Hepatocyte (in vitro differentiated cells): ENCODE measurements around the gene FBN3. TPM values are rescaled to one million over a fixed set of nuclear protein-coding genes. Genes with fewer than 3 reads are reported as not detected.
A peak's percentile ranks its signal among the peaks of the same experiment; 100 is the strongest.
"Not testable (repeated sequence)": the region's sequence is repeated elsewhere in the genome, so short reads cannot be mapped to it uniquely, and the experiment has no call there.

Experiments used
- DNase-seq: peaks from one replicate; pipeline ENCODE4 v3.0.0-alpha.2; 2016; ENCODE audit warnings: low spot score
- H2AFZ ChIP-seq: fragments of 200-600 bp; sonication (generic); 2 replicates; pipeline ENCODE4 v1.6.0; 2016; ENCODE audit warnings: antibody characterized with exemption, mild to moderate bottlenecking
- H3K27ac ChIP-seq: fragments of 200-600 bp; sonication (generic); 2 replicates; pipeline ENCODE4 v1.5.1; 2016; ENCODE audit warnings: mild to moderate bottlenecking
- H3K27me3 ChIP-seq: fragments of 200-600 bp; sonication (generic); 2 replicates; pipeline ENCODE4 v1.6.1; 2016
- H3K36me3 ChIP-seq: fragments of 200-600 bp; sonication (generic); replicated peaks from 2 replicates; pipeline ENCODE4 v1.5.1; 2016; ENCODE audit warnings: low read depth; ENCODE audit not compliant: insufficient read depth
- H3K4me1 ChIP-seq: fragments of 200-600 bp; sonication (generic); 2 replicates; pipeline ENCODE4 v1.5.1; 2016; ENCODE audit warnings: mild to moderate bottlenecking, moderate library complexity; ENCODE audit not compliant: insufficient read depth
- H3K4me2 ChIP-seq: fragments of 200-600 bp; sonication (generic); 2 replicates; pipeline ENCODE4 v1.6.0; 2016
- H3K4me3 ChIP-seq: fragments of 200-600 bp; sonication (generic); 2 replicates; pipeline ENCODE4 v1.5.1; 2016; ENCODE audit warnings: mild to moderate bottlenecking
- H3K79me2 ChIP-seq: fragments of 200-600 bp; sonication (generic); 2 replicates; pipeline ENCODE4 v1.6.0; 2017; ENCODE audit warnings: mild to moderate bottlenecking
- H3K9me2 ChIP-seq: fragments of 200-600 bp; sonication (generic); replicated peaks from 2 replicates; pipeline ENCODE4 v1.6.0; 2017; ENCODE audit warnings: mild to moderate bottlenecking; ENCODE audit not compliant: insufficient read depth
- H3K9me3 ChIP-seq: fragments of 200-600 bp; sonication (generic); 2 replicates; pipeline ENCODE4 v1.5.1; 2016; ENCODE audit warnings: low read depth, mild to moderate bottlenecking
- H4K20me1 ChIP-seq: fragments of 200-600 bp; sonication (generic); 2 replicates; pipeline ENCODE4 v1.6.0; 2016; ENCODE audit warnings: mild to moderate bottlenecking; ENCODE audit not compliant: insufficient read depth, poor library complexity, severe bottlenecking
- CTCF ChIP-seq: fragments of 200-600 bp; sonication (generic); IDR thresholded peaks from 2 replicates; pipeline ENCODE4 v1.5.1; 2016; ENCODE audit warnings: antibody characterized with exemption, mild to moderate bottlenecking; ENCODE audit not compliant: poor library complexity
- EZH2 ChIP-seq: fragments of 200-600 bp; sonication (generic); IDR thresholded peaks from 2 replicates; pipeline ENCODE4 v1.6.1; 2016; ENCODE audit warnings: antibody characterized with exemption, mild to moderate bottlenecking, borderline replicate concordance
- EZH2phosphoT487 ChIP-seq: fragments of 200-600 bp; sonication (generic); IDR thresholded peaks from one replicate; pipeline ENCODE4 v1.6.1; 2018; ENCODE audit warnings: antibody characterized with exemption, mild to moderate bottlenecking, low read depth, moderate library complexity; ENCODE audit not compliant: unreplicated experiment, severe bottlenecking
- WGBS: methylation state at CpG from one replicate; pipeline ENCODE4 v1.1.6; 2016; ENCODE audit warnings: low lambda C conversion rate; ENCODE audit errors: missing lambda C conversion rate; 5-methylcytosine and 5-hydroxymethylcytosine counted together
- polyA plus RNA-seq: library from polyadenylated mRNA; unstranded; fragments of >200 nt; fragmentation: Nextera tagmentation; extraction: Ambion mirVana; gene quantifications from 2 replicates; pipeline ENCODE4 v1.2.1, GENCODE V29; 2016
- total RNA-seq: library from RNA; depleted of rRNA; stranded (reverse); fragments of >200 nt; gene quantifications from 2 replicates; pipeline ENCODE4 v1.2.3, GENCODE V29; 2014

The FBN3 gene
- total and polyA plus RNA-seq, 2 experiments from 2014 or later = 7.5 to 11.5 TPM

GRCh38 chr19:8030960-8031359 is 118.4 kb downstream of the FBN3 start:
- TF ChIP-seq EZH2 = no peak
- H2AFZ ChIP-seq = no peak overlapping the region
- H3K79me2 ChIP-seq = no peaks in the 10 kb centered on the region
- no peaks in the 10 kb centered on the region for H3K9me3 ChIP-seq
- peaks cover 10% of the 10 kb centered on the region for H3K4me1 ChIP-seq
- H3K9me2 ChIP-seq = no peaks in the 10 kb centered on the region
- no peaks in the 10 kb centered on the region for H4K20me1 ChIP-seq
- H3K4me2 ChIP-seq = no peak overlapping the region
- no peaks in the 10 kb centered on the region for H3K27me3 ChIP-seq
- H3K27ac ChIP-seq = no peak overlapping the region
- WGBS = 86% methylated on average over 8 of the region's 8 CpGs
- H3K36me3 ChIP-seq = no peaks in the 10 kb centered on the region
- no peak for DNase-seq
- no peak overlapping the region for H3K4me3 ChIP-seq

- WGBS = 21% methylated on average over 11 of the region's 12 CpGs
- no peak overlapping the region for H3K4me2 ChIP-seq
Observed at GRCh38 chr19:8028951-8029491, 120.4 kb downstream of the FBN3 start.

GRCh38 chr19:8025316-8025715 is 124.1 kb downstream of the FBN3 start:
- H3K9me2 ChIP-seq = no peaks in the 10 kb centered on the region
- no peaks in the 10 kb centered on the region for H3K9me3 ChIP-seq
- H3K36me3 ChIP-seq = no peaks in the 10 kb centered on the region
- H3K4me1 ChIP-seq = peaks cover 10% of the 10 kb centered on the region
- no peak overlapping the region for H3K4me3 ChIP-seq
- no peak for TF ChIP-seq EZH2phosphoT487
- TF ChIP-seq CTCF = no peak
- TF ChIP-seq EZH2 = no peak
- no peak overlapping the region for H3K4me2 ChIP-seq
- no peak overlapping the region for H2AFZ ChIP-seq
- H4K20me1 ChIP-seq = no peaks in the 10 kb centered on the region
- H3K27ac ChIP-seq = no peak overlapping the region
- no peaks in the 10 kb centered on the region for H3K27me3 ChIP-seq
- 62% methylated on average over 5 of the region's 5 CpGs for WGBS
- no peaks in the 10 kb centered on the region for H3K79me2 ChIP-seq
- no peak for DNase-seq

More at GRCh38 chr19:8028951-8029491, 120.4 kb downstream of the FBN3 start:
- H3K9me2 ChIP-seq = no peaks in the 10 kb centered on the region
- no peak for TF ChIP-seq EZH2
- no peak for TF ChIP-seq CTCF
- no peak for TF ChIP-seq EZH2phosphoT487
- DNase-seq = peak; percentile 57
- H2AFZ ChIP-seq = peak overlapping the region; percentile 31
- H4K20me1 ChIP-seq = no peaks in the 10 kb centered on the region
- H3K27ac ChIP-seq = peak overlapping the region; percentile 81
- no peak overlapping the region for H3K4me3 ChIP-seq
- no peaks in the 10 kb centered on the region for H3K79me2 ChIP-seq
- no peaks in the 10 kb centered on the region for H3K36me3 ChIP-seq
- H3K9me3 ChIP-seq = no peaks in the 10 kb centered on the region
- H3K27me3 ChIP-seq = no peaks in the 10 kb centered on the region
- H3K4me1 ChIP-seq = peaks cover 10% of the 10 kb centered on the region

GRCh38 chr19:8024256-8024655 is 125.1 kb downstream of the FBN3 start:
- H3K79me2 ChIP-seq, H3K36me3 ChIP-seq, H3K4me2 ChIP-seq, H3K27me3 ChIP-seq, H3K4me1 ChIP-seq, H4K20me1 ChIP-seq, DNase-seq, H3K9me3 ChIP-seq, H3K27ac ChIP-seq, H3K9me2 ChIP-seq, H2AFZ ChIP-seq, H3K4me3 ChIP-seq: not testable (repeated sequence)
- WGBS = 100% methylated on average over 3 of the region's 3 CpGs
